ENCODE data around the gene CLIC5. TPM values are rescaled to one million over a fixed set of nuclear protein-coding genes. Genes with fewer than 3 reads are reported as not detected.

The CLIC5 gene
- total RNA-seq, 1 experiment from 2014 or later: 0.05 TPM

DNA sequence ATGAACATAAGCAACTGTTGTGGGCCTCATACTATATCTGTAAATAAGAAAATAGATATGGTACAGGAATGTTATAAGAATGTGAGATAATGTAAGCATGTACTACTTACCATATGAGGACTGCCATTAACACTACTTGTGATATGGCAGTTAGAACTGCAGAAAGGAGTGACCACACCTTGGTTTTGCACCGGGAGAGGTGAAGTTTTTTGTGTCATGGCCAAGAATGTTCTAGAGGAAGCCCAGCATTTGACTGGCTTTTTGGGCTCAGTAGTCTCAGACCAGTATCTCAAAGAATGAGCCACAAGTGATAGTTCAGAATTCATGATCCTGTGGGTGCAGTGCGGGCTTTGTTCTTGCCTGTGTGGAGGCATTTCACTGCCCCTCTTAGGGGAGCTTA is 123.5 kb downstream of the CLIC5 start:
- H3K27me3 ChIP-seq (ENCODE audit: control insufficient read depth, insufficient read depth, low read length): no peaks in the 10 kb centered on the region
- CTCF ChIA-PET: no interaction called here
- intact Hi-C loops (cut with micrococcal nuclease; ENCODE audit: unreplicated experiment) (no loop called here), in situ Hi-C loops (cut with HindIII; ENCODE audit: low pct_unique_long_range_greater_than_20kb, low sequenced_read_pairs) (no loop called here)
- H3K27ac ChIP-seq (ENCODE audit: low read length): no peak overlapping the region
- H3K36me3 ChIP-seq (ENCODE audit: control insufficient read depth, insufficient read depth, low read length): no peaks in the 10 kb centered on the region
- H3K4me1 ChIP-seq (ENCODE audit: control insufficient read depth, insufficient read depth, low read length): no peaks in the 10 kb centered on the region
- DNase-seq (ENCODE audit: low read depth, low spot score) (no peak), ATAC-seq (no peak)
- no peak overlapping the region for H3K4me3 ChIP-seq (ENCODE audit: low read depth in 2 of 2, low read length in 2 of 2)
- H3K9me3 ChIP-seq (ENCODE audit: control insufficient read depth, insufficient read depth, low read depth, low read length): no peaks in the 10 kb centered on the region
- no peak for TF ChIP-seq POLR2AphosphoS5 (IDR thresholded peaks at IDR 0.05; ENCODE audit: low read depth, low read length)
- TF ChIP-seq, protein P1, sequence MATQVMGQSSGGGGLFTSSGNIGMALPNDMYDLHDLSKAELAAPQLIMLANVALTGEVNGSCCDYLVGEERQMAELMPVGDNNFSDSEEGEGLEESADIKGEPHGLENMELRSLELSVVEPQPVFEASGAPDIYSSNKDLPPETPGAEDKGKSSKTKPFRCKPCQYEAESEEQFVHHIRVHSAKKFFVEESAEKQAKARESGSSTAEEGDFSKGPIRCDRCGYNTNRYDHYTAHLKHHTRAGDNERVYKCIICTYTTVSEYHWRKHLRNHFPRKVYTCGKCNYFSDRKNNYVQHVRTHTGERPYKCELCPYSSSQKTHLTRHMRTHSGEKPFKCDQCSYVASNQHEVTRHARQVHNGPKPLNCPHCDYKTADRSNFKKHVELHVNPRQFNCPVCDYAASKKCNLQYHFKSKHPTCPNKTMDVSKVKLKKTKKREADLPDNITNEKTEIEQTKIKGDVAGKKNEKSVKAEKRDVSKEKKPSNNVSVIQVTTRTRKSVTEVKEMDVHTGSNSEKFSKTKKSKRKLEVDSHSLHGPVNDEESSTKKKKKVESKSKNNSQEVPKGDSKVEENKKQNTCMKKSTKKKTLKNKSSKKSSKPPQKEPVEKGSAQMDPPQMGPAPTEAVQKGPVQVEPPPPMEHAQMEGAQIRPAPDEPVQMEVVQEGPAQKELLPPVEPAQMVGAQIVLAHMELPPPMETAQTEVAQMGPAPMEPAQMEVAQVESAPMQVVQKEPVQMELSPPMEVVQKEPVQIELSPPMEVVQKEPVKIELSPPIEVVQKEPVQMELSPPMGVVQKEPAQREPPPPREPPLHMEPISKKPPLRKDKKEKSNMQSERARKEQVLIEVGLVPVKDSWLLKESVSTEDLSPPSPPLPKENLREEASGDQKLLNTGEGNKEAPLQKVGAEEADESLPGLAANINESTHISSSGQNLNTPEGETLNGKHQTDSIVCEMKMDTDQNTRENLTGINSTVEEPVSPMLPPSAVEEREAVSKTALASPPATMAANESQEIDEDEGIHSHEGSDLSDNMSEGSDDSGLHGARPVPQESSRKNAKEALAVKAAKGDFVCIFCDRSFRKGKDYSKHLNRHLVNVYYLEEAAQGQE (IDR thresholded peaks at IDR 0.05; ENCODE audit: insufficient read depth in 1 of 2, low read depth in 2 of 2, low read length in 1 of 2): no peak
- TF ChIP-seq TCF7L2 (IDR thresholded peaks at IDR 0.05; ENCODE audit: low read depth, low read length): no peak
- no peak for TF ChIP-seq SIN3A (IDR thresholded peaks at IDR 0.05; ENCODE audit: borderline replicate concordance, insufficient read depth, low read depth, low read length)
- TF ChIP-seq, protein P2, sequence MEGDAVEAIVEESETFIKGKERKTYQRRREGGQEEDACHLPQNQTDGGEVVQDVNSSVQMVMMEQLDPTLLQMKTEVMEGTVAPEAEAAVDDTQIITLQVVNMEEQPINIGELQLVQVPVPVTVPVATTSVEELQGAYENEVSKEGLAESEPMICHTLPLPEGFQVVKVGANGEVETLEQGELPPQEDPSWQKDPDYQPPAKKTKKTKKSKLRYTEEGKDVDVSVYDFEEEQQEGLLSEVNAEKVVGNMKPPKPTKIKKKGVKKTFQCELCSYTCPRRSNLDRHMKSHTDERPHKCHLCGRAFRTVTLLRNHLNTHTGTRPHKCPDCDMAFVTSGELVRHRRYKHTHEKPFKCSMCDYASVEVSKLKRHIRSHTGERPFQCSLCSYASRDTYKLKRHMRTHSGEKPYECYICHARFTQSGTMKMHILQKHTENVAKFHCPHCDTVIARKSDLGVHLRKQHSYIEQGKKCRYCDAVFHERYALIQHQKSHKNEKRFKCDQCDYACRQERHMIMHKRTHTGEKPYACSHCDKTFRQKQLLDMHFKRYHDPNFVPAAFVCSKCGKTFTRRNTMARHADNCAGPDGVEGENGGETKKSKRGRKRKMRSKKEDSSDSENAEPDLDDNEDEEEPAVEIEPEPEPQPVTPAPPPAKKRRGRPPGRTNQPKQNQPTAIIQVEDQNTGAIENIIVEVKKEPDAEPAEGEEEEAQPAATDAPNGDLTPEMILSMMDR (IDR thresholded peaks at IDR 0.05): no peak
- POLR2A ChIA-PET: no interaction called here
- no TSS peak for BruUV-seq (replicated peaks)

DNA sequence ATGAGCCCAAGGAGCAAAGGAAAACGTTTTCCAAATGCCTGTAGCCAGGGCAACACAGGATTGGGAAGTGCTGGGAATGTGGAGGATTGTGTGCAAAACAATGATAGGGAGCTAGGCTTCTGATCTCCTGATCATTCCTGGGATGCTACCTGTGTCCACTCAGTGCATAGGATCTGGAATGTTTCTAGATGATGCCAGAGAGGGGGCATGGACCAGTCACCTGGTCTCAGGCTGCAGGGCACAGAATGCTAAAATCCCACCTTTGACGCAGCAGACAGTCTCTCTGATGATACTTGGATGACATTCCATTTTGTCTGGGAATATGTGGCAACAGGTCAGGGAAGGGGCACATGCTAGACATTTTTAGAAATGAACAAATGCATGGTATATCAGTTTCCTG is 128.9 kb downstream of the CLIC5 start:
- in situ Hi-C loops (cut with HindIII; ENCODE audit: low pct_unique_long_range_greater_than_20kb, low sequenced_read_pairs) (no loop called here), intact Hi-C loops (cut with micrococcal nuclease; ENCODE audit: unreplicated experiment) (no loop called here)
- H3K4me3 ChIP-seq (ENCODE audit: low read depth in 2 of 2, low read length in 2 of 2): no peak overlapping the region
- no peak for DNase-seq (ENCODE audit: low read depth, low spot score)
- no peaks in the 10 kb centered on the region for H3K9me3 ChIP-seq (ENCODE audit: control insufficient read depth, insufficient read depth, low read depth, low read length)
- no peaks in the 10 kb centered on the region for H3K4me1 ChIP-seq (ENCODE audit: control insufficient read depth, insufficient read depth, low read length)
- H3K27ac ChIP-seq (ENCODE audit: low read length): no peak overlapping the region
- TF ChIP-seq TCF7L2 (IDR thresholded peaks at IDR 0.05; ENCODE audit: low read depth, low read length) (no peak), POLR2AphosphoS5 (IDR thresholded peaks at IDR 0.05; ENCODE audit: low read depth, low read length) (no peak), SIN3A (IDR thresholded peaks at IDR 0.05; ENCODE audit: borderline replicate concordance, insufficient read depth, low read depth, low read length) (no peak)
- TF ChIP-seq, protein P2 (IDR thresholded peaks at IDR 0.05): no peak
- TF ChIP-seq, protein P1 (IDR thresholded peaks at IDR 0.05; ENCODE audit: insufficient read depth in 1 of 2, low read depth in 2 of 2, low read length in 1 of 2): no peak
- ChIA-PET POLR2A (no interaction called here), CTCF (no interaction called here)
- no peak for ATAC-seq
- no TSS peak for BruUV-seq (replicated peaks)
- H3K36me3 ChIP-seq (ENCODE audit: control insufficient read depth, insufficient read depth, low read length): no peaks in the 10 kb centered on the region
- H3K27me3 ChIP-seq (ENCODE audit: control insufficient read depth, insufficient read depth, low read length): no peaks in the 10 kb centered on the region

Data from Panc1 (cell line).